ENCODE results near the gene GCM1.

GCM1 gene

GRCh38 chr6:53107091-53107490 is 41.5 kb downstream of the GCM1 start:
- DNase-seq (ENCODE audit: low spot score) = peak; percentile 94

GRCh38 chr6:53104916-53105315 is 43.7 kb downstream of the GCM1 start:
- DNase-seq (ENCODE audit: low spot score) = no peak

- DNase-seq (ENCODE audit: low spot score) = peak; percentile 45
Observed at GRCh38 chr6:53103993-53104675, 44.5 kb downstream of the GCM1 start.

GRCh38 chr6:53101006-53101405 is 47.6 kb downstream of the GCM1 start:
- no peak for DNase-seq (ENCODE audit: low spot score)

DNA sequence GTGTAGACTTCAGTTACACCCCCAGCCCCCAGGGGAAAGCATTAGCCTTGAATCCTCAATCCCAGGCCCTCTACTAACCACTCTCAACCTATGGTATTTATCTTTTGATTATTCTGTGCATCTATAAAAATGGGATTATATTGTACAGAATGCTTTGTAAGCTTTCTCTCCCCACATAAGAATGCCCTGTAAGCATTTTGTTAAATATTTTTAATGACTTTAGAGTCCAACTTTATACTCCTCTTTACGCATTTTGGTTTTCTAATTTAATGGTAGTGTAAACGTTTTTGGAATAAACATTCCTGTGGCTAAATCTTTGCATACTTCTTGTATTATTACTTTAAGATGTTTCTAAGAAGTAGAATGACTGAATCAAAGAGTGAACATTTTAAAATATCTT is 48.1 kb downstream of the GCM1 start:
- DNase-seq (ENCODE audit: low spot score) = no peak

- peak; percentile 59 for DNase-seq (ENCODE audit: low spot score)
Observed at GRCh38 chr6:53095716-53096115, 52.9 kb downstream of the GCM1 start.

GRCh38 chr6:53095270-53095669 is 53.4 kb downstream of the GCM1 start:
- no peak for DNase-seq (ENCODE audit: low spot score)

DNA sequence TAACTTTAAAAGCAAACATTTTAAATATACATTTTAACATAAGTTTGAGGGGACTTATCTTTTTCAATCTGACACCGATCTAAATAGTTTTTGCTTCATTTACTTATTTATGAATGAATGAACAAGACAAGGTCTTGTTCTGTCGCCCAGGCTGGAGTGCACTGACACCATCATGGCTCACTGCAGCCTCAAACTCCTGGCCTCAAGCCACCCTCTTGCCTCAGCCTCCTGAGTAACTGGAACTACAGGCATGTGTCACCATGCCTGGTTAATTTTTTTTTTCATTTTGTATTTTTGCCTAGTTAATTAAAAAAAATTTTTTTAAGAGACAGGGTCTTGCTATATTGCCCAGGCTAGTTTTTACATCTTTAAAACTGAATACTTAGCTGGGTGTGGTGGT is 58.1 kb downstream of the GCM1 start:
- DNase-seq (ENCODE audit: low spot score) = peak; percentile 65

- DNase-seq (ENCODE audit: low spot score) = no peak
Observed at GRCh38 chr6:53089948-53090347, 58.7 kb downstream of the GCM1 start.

GRCh38 chr6:53086302-53086701 is 62.3 kb downstream of the GCM1 start:
- no peak for DNase-seq (ENCODE audit: low spot score)

GRCh38 chr6:53080813-53081212 is 67.8 kb downstream of the GCM1 start:
- no peak for DNase-seq (ENCODE audit: low spot score)
